Fibroblast of lung (primary cell): ENCODE measurements around the gene EPRS1. TPM values are rescaled to one million over a fixed set of nuclear protein-coding genes. Genes with fewer than 3 reads are reported as not detected.

Experiments
- DNase-seq, 2 donors: peaks; one replicate each; pipeline versions ENCODE4 v3.0.0 to v3.0.0-alpha.2; 2010; ENCODE audit warnings: low read depth in 2 of 2
- H2AFZ ChIP-seq: 2 replicates; pipeline ENCODE4 v1.5.1; 2012; ENCODE audit warnings: low read length, control low read depth, inconsistent platforms
- H3K27ac ChIP-seq: 2 replicates; pipeline ENCODE4 v1.5.1; 2011; ENCODE audit warnings: low read length, control low read depth; ENCODE audit not compliant: insufficient read depth
- H3K27me3 ChIP-seq: 2 replicates; pipeline ENCODE4 v1.5.1; 2011; ENCODE audit warnings: mild to moderate bottlenecking, low read length; ENCODE audit not compliant: control insufficient read depth, insufficient read depth
- H3K36me3 ChIP-seq: 2 replicates; pipeline ENCODE4 v1.5.1; 2011; ENCODE audit warnings: low read length; ENCODE audit not compliant: control insufficient read depth, insufficient read depth
- H3K4me1 ChIP-seq: 2 replicates; pipeline ENCODE4 v1.5.1; 2011; ENCODE audit warnings: low read length; ENCODE audit not compliant: control insufficient read depth, insufficient read depth; ENCODE audit errors: extremely low read depth
- H3K4me2 ChIP-seq: 2 replicates; pipeline ENCODE4 v1.5.1; 2011; ENCODE audit warnings: low read length, control low read depth; ENCODE audit not compliant: insufficient read depth; ENCODE audit errors: extremely low read depth
- H3K4me3 ChIP-seq, 4 experiments: fragments of 200-600 bp in 1 of 4; sonication (generic) in 1 of 4; replicated peaks in 1 of 4; 2 replicates each; pipeline ENCODE4 v1.5.1; 2011 to 2016; ENCODE audit warnings: low read length in 4 of 4, low read depth in 3 of 4, mild to moderate bottlenecking in 3 of 4, control low read depth in 2 of 4, inconsistent platforms in 1 of 4, mixed read lengths in 1 of 4; ENCODE audit not compliant: insufficient read depth in 1 of 4; ENCODE audit errors: control extremely low read depth in 1 of 4
- H3K79me2 ChIP-seq: 2 replicates; pipeline ENCODE4 v1.5.1; 2012; ENCODE audit warnings: mild to moderate bottlenecking, low read length, inconsistent platforms; ENCODE audit not compliant: control insufficient read depth, insufficient read depth
- H3K9ac ChIP-seq: 2 replicates; pipeline ENCODE4 v1.5.1; 2011; ENCODE audit warnings: mild to moderate bottlenecking, low read length, control low read depth; ENCODE audit not compliant: insufficient read depth
- H3K9me3 ChIP-seq: 2 replicates; pipeline ENCODE4 v1.5.1; 2012; ENCODE audit warnings: low read depth, low read length; ENCODE audit not compliant: control insufficient read depth, insufficient read depth
- H4K20me1 ChIP-seq: 2 replicates; pipeline ENCODE4 v1.5.1; 2011; ENCODE audit warnings: low read length; ENCODE audit not compliant: control insufficient read depth, insufficient read depth; ENCODE audit errors: extremely low read depth
- EZH2 ChIP-seq: IDR thresholded peaks from 2 replicates; pipeline ENCODE4 v1.5.1; 2012; ENCODE audit warnings: low read length, control low read depth, mild to moderate bottlenecking; ENCODE audit errors: missing control alignments
- polyA plus RNA-seq, 2 donors: library from polyadenylated mRNA; depleted of rRNA in 1 of 2; stranded (reverse) in 1 of 2; unstranded in 1 of 2; fragments of >200 nt; gene quantifications; 2 replicates each; pipeline ENCODE4 v1.2.1, GENCODE V29; 2011 to 2012; ENCODE audit warnings: missing spikeins in 1 of 2
- total RNA-seq: library from RNA; depleted of rRNA; stranded (reverse); fragments of >200 nt; gene quantifications from 2 replicates; pipeline ENCODE4 v1.2.1, GENCODE V29; 2014
- TF ChIP-seq, protein P1 (sequence below), 2 donors: IDR thresholded peaks in 1 of 2; conservative IDR thresholded peaks in 1 of 2; 1 replicate in 1 of 2; 2 replicates in 1 of 2; pipeline ENCODE4 v1.5.1; 2011 to 2012; ENCODE audit warnings: low read length in 2 of 2, control low read depth in 1 of 2, inconsistent platforms in 1 of 2, low read depth in 1 of 2, mild to moderate bottlenecking in 1 of 2

The EPRS1 gene
- total and polyA plus RNA-seq, 2 donors (not counting 1 experiment from before 2014, with no cell fraction given) = 103 to 273 TPM

DNA sequence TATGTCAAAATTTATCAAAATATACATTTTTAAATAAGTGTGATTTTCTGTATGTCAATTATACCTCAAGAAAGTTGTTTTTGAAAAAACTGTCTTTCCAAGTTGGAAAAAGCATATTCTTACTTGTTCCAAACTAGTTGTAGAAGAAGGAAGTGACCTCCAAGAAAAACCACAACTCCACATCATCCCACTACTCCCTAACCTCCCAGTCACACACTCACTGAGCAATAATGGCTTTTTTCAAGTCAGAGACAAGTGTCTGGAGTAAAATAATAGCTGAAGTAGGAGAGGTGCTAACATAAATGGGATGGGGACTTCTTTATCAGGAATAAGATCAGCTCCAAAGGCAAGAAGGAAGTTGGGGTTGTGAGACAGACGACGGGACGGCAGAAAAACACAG, 13.4 kb downstream of the EPRS1 start:
- TF ChIP-seq EZH2 = no peak
- TF ChIP-seq, protein P1, sequence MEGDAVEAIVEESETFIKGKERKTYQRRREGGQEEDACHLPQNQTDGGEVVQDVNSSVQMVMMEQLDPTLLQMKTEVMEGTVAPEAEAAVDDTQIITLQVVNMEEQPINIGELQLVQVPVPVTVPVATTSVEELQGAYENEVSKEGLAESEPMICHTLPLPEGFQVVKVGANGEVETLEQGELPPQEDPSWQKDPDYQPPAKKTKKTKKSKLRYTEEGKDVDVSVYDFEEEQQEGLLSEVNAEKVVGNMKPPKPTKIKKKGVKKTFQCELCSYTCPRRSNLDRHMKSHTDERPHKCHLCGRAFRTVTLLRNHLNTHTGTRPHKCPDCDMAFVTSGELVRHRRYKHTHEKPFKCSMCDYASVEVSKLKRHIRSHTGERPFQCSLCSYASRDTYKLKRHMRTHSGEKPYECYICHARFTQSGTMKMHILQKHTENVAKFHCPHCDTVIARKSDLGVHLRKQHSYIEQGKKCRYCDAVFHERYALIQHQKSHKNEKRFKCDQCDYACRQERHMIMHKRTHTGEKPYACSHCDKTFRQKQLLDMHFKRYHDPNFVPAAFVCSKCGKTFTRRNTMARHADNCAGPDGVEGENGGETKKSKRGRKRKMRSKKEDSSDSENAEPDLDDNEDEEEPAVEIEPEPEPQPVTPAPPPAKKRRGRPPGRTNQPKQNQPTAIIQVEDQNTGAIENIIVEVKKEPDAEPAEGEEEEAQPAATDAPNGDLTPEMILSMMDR (conservative IDR thresholded peaks at IDR 0.05 in 1 of 2, IDR thresholded peaks at IDR 0.05 in 1 of 2; ENCODE audit: low read depth in 1 of 2, low read length in 2 of 2) = no peak
- no peaks in the 10 kb centered on the region for H4K20me1 ChIP-seq
- H3K9me3 ChIP-seq = no peaks in the 10 kb centered on the region
- no peaks in the 10 kb centered on the region for H3K36me3 ChIP-seq
- H3K79me2 ChIP-seq = peaks cover 24% of the 10 kb centered on the region
- no peaks in the 10 kb centered on the region for H3K4me1 ChIP-seq
- no peak overlapping the region for H2AFZ ChIP-seq
- H3K4me3 ChIP-seq = no peak overlapping the region
- no peak overlapping the region for H3K27ac ChIP-seq
- no peak overlapping the region for H3K4me2 ChIP-seq
- no peaks in the 10 kb centered on the region for H3K27me3 ChIP-seq
- no peak overlapping the region for H3K9ac ChIP-seq
- no peak for DNase-seq

GRCh38 chr1:220031287-220031686, 15.0 kb downstream of the EPRS1 start:
- Histone ChIP-seq H3K79me2 (peaks cover 14% of the 10 kb centered on the region), H3K36me3 (no peaks in the 10 kb centered on the region), H2AFZ (no peak overlapping the region), H3K9ac (no peak overlapping the region), H3K9me3 (no peaks in the 10 kb centered on the region), H3K4me3 (no peak overlapping the region), H3K4me2 (no peak overlapping the region), H3K27ac (no peak overlapping the region), H3K27me3 (no peaks in the 10 kb centered on the region), H4K20me1 (no peaks in the 10 kb centered on the region), H3K4me1 (no peaks in the 10 kb centered on the region)
- no peak for DNase-seq
- no peak for TF ChIP-seq EZH2
- TF ChIP-seq, protein P1 (conservative IDR thresholded peaks at IDR 0.05 in 1 of 2, IDR thresholded peaks at IDR 0.05 in 1 of 2; ENCODE audit: low read depth in 1 of 2, low read length in 2 of 2) = no peak

DNA sequence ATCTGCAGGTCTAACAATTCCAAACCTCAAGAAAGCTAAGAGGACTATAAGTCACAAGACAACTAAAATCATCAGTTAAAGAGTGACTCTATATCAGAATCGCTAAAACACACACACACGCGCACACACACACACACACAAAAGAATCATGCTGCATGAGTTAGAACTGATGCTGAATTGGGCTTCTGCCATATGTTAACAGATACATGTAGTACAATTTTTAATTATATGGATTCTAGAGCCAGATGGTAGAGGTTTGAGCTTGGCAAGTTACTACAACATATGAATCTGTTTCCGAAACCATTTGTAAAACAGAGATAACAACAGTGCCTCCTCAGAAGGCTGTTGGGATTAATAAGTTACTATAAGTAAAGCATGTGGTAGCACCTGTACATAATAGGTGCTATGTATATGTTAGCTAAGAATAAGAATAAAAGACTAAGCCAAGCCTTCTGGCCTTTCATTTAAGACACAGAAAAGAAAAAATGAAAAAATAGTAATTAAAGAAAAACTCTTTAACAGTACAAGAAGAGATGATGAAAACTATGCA, 17.9 kb downstream of the EPRS1 start:
- no peaks in the 10 kb centered on the region for H3K9me3 ChIP-seq
- no peak for TF ChIP-seq EZH2
- TF ChIP-seq, protein P1 (conservative IDR thresholded peaks at IDR 0.05 in 1 of 2, IDR thresholded peaks at IDR 0.05 in 1 of 2; ENCODE audit: low read depth in 1 of 2, low read length in 2 of 2) = no peak
- H3K4me3 ChIP-seq = no peak overlapping the region
- no peak overlapping the region for H2AFZ ChIP-seq
- H3K27ac ChIP-seq = no peak overlapping the region
- no peaks in the 10 kb centered on the region for H3K4me1 ChIP-seq
- no peaks in the 10 kb centered on the region for H4K20me1 ChIP-seq
- H3K36me3 ChIP-seq = no peaks in the 10 kb centered on the region
- H3K27me3 ChIP-seq = no peaks in the 10 kb centered on the region
- no peak overlapping the region for H3K4me2 ChIP-seq
- no peaks in the 10 kb centered on the region for H3K79me2 ChIP-seq
- no peak overlapping the region for H3K9ac ChIP-seq
- no peak for DNase-seq
